Chondrocyte (in vitro differentiated cells): ENCODE data around the gene XPO6. TPM values are rescaled to one million over a fixed set of nuclear protein-coding genes. Genes with fewer than 3 reads are reported as not detected.
A peak's percentile ranks its signal among the peaks of the same experiment; 100 is the strongest.

Source experiments
- DNase-seq: peaks from one replicate; pipeline ENCODE4 v3.0.0; 2021; ENCODE audit warnings: mixed read lengths, low spot score
- H3K27ac Mint-ChIP-seq: one replicate; pipeline ENCODE4 v1.8.0; 2021; ENCODE audit warnings: mild to moderate bottlenecking, moderate library complexity, mixed read lengths; ENCODE audit not compliant: unreplicated experiment
- H3K27me3 Mint-ChIP-seq: 2 replicates; pipeline ENCODE4 v1.8.0; 2021; ENCODE audit warnings: low read depth, mixed read lengths
- H3K36me3 Mint-ChIP-seq: 2 replicates; pipeline ENCODE4 v1.8.0; 2021; ENCODE audit warnings: low read depth, mixed read lengths
- H3K4me1 Mint-ChIP-seq: 2 replicates; pipeline ENCODE4 v1.8.0; 2021; ENCODE audit warnings: low read depth, mild to moderate bottlenecking, mixed read lengths
- H3K4me3 Mint-ChIP-seq: one replicate; pipeline ENCODE4 v1.8.0; 2021; ENCODE audit warnings: mild to moderate bottlenecking, moderate library complexity, mixed read lengths; ENCODE audit not compliant: unreplicated experiment
- H3K9me3 Mint-ChIP-seq: 2 replicates; pipeline ENCODE4 v1.8.0; 2021; ENCODE audit warnings: low read depth, mixed read lengths
- CTCF ChIP-seq: fragments of 200-600 bp; sonication (generic); IDR thresholded peaks from 2 replicates; pipeline ENCODE4 v1.5.0; 2021; ENCODE audit warnings: antibody characterized with exemption, mild to moderate bottlenecking, moderate library complexity
- total RNA-seq: library from RNA; stranded (reverse); gene quantifications from 3 replicates; pipeline ENCODE4 v1.2.1, GENCODE V29; 2021

XPO6 gene
- total RNA-seq, 1 donor from 2014 or later: 124 TPM

GRCh38 chr16:28189245-28189644, 22.5 kb downstream of the XPO6 start:
- TF ChIP-seq CTCF: no peak
- Mint-ChIP-seq H3K36me3 (no peaks in the 10 kb centered on the region), H3K4me3 (no peak overlapping the region), H3K4me1 (peaks cover 56% of the 10 kb centered on the region), H3K27ac (no peak overlapping the region), H3K9me3 (peaks cover 5% of the 10 kb centered on the region), H3K27me3 (no peaks in the 10 kb centered on the region)
- no peak for DNase-seq

DNA sequence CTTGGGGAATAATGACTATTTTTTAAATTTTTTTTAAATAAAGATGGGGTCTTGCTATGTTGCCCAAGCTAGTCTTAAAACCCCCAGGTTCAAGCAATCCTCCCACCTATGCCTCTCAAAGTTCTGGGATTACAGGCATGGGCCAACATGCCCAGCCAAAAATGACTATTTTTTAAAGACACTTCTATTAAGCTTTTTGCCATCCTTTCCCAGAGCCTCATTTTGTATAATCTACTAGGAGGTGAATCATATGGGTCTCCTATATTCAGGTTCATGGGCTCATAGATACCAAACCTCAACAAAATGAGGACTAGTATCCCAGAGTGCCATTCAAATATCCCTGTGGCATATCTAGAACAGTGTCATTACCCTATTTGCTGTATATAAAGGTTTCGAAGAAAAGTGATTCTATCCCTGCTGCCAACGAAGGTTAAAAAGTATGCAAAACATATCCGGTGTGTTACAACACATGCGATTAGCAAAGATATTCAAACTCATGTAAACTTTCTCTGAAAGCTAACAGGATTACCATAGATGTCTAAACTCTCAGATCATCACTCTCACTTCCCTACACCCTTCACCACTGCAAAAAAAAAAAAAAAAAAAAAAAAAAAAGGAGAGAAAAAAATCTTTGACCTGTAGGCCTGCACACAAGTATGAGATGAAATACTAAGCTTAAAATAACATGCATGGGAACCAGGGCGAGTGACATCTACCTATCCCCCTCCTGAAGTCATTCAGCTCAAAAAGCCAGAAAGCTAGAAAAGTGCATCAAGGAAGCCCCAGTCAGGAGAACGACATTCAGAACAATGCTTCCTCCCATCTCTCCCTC, 23.5 kb downstream of the XPO6 start:
- Mint-ChIP-seq H3K27me3 (no peaks in the 10 kb centered on the region), H3K4me1 (peaks cover 53% of the 10 kb centered on the region), H3K4me3 (no peak overlapping the region), H3K27ac (peak overlapping the region; percentile 64), H3K36me3 (no peaks in the 10 kb centered on the region), H3K9me3 (peaks cover 6% of the 10 kb centered on the region)
- no peak for TF ChIP-seq CTCF
- no peak for DNase-seq

GRCh38 chr16:28187595-28188004, 24.2 kb downstream of the XPO6 start:
- no peak for TF ChIP-seq CTCF
- no peak overlapping the region for H3K27ac Mint-ChIP-seq

DNA sequence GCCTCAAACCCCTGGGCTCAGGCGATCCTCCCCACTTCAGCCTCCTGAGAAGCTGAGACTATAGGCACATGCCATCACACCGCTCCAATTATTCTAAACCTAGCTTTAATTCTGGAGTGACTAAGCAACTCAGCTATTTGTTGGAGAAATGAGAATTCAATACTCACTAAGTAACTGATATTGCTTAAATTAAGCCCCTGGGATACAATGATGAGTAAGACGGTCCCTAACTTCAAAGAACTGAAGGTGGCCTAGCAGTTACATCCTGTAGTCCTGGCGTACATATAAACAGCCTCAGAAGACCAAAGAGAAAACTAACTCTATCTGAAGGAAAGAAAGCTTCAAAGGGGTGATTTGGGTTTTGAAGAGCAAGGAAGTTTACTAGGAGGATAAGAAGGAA, 25.0 kb downstream of the XPO6 start:
- H3K9me3 Mint-ChIP-seq: peaks cover 6% of the 10 kb centered on the region
- no peak for DNase-seq
- H3K4me3 Mint-ChIP-seq: no peak overlapping the region
- no peak overlapping the region for H3K27ac Mint-ChIP-seq
- no peak for TF ChIP-seq CTCF
- peaks cover 57% of the 10 kb centered on the region for H3K4me1 Mint-ChIP-seq
- H3K36me3 Mint-ChIP-seq: no peaks in the 10 kb centered on the region
- no peaks in the 10 kb centered on the region for H3K27me3 Mint-ChIP-seq

More at GRCh38 chr16:28187595-28188004, 24.2 kb downstream of the XPO6 start:
- DNase-seq: no peak
- no peak overlapping the region for H3K4me3 Mint-ChIP-seq
- H3K4me1 Mint-ChIP-seq: peaks cover 53% of the 10 kb centered on the region
- H3K9me3 Mint-ChIP-seq: peaks cover 6% of the 10 kb centered on the region
- H3K36me3 Mint-ChIP-seq: no peaks in the 10 kb centered on the region
- H3K27me3 Mint-ChIP-seq: no peaks in the 10 kb centered on the region

- no peak overlapping the region for H3K27ac Mint-ChIP-seq
- TF ChIP-seq CTCF: no peak
- no peak for DNase-seq
- H3K36me3 Mint-ChIP-seq: no peaks in the 10 kb centered on the region
- H3K9me3 Mint-ChIP-seq: peaks cover 6% of the 10 kb centered on the region
- peaks cover 68% of the 10 kb centered on the region for H3K4me1 Mint-ChIP-seq
- H3K4me3 Mint-ChIP-seq: no peak overlapping the region
- no peaks in the 10 kb centered on the region for H3K27me3 Mint-ChIP-seq
Measured at GRCh38 chr16:28185696-28186095, 26.1 kb downstream of the XPO6 start.
